ENCODE measurements around the gene TMEM156. TPM values are rescaled to one million over a fixed set of nuclear protein-coding genes. Genes with fewer than 3 reads are reported as not detected.

The TMEM156 gene
- total RNA-seq, 1 experiment from 2014 or later = 0.19 TPM

DNA sequence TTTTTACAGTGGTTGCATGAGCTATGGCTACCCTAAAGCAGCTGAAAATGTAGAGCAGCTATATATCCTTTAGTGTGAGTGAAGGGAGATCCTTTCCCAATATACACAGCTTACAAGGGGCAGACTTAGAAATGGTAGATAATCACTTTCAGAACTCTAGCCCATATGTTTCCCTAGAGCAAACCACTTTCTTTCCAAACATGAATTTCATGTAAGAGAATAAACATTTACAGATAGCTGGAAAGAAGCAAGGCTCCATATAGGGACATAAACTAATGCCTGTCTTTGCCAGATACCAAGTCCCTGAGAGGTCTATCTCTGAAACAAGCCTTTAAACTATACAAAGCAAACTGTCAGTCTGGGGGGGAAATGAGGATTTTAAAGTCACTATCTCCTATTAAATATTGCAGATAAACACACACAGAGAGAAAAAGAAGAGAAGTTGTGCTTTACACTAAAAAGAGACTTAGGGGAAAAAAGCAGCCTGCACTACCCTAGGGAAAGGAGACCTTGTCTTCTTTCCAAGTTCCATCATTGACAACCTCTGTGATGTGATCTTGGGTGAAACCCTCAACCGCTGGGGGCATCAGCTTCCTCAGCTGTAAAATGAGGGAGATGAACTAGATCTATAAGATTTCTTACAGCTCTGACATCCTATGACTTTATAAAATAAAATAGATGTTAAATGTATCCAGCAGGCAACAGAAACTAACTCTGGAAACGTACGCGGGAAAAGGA, 73.6 kb downstream of the TMEM156 start:
- DNase-seq (ENCODE audit: low spot score) = no peak

GRCh38 chr4:38957893-38958292, 74.3 kb downstream of the TMEM156 start:
- no peak for DNase-seq (ENCODE audit: low spot score)

GRCh38 chr4:38957261-38957815, 74.9 kb downstream of the TMEM156 start:
- no peak for DNase-seq (ENCODE audit: low spot score)

GRCh38 chr4:38955957-38956356, 76.3 kb downstream of the TMEM156 start:
- DNase-seq (ENCODE audit: low spot score) = no peak

DNA sequence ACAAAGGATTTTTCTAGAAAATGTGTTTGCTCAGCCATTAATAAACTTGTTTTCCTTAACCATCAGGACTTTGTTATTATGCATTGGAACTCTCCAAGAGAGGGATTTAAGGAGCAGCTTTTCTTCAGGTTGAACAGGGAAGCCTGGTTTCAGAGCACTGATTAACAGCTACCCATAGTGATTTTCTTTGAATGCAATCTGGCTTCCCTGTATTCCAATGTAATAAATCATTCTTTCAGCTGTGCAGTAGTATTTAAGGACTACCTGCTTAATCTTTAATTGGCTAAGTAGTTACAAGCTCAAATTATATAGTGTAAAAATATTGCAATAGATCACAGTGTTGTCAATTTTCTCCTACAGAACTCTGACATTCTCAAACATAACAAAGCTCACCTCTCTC, 77.5 kb downstream of the TMEM156 start:
- no peak for DNase-seq (ENCODE audit: low spot score)

- no peak for DNase-seq (ENCODE audit: low spot score)
Observed at GRCh38 chr4:38952017-38952416, 80.2 kb downstream of the TMEM156 start.

- DNase-seq (ENCODE audit: low spot score) = no peak
Observed at GRCh38 chr4:38951598-38951997, 80.6 kb downstream of the TMEM156 start.

DNA sequence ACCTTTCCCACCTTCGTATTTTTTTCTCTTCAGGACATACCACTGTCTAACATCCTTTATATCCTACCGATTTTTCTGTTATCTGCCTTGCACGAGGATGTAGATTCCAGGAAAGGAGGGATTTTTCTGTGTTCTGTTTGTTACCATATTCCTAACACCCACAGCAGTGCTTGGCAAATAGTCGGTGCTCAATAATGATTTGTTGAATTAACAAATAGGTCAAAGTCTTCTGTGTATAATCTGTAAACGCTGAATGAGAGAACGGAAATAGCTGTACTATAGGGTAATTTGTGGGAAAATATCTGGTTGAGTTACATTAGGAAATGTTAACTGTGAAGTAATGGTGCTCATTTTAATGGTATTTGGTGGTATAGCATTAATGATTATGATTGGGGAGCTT, 81.5 kb downstream of the TMEM156 start:
- no peak for DNase-seq (ENCODE audit: low spot score)

- DNase-seq (ENCODE audit: low spot score) = no peak
Observed at GRCh38 chr4:38950159-38950558, 82.0 kb downstream of the TMEM156 start.

DNA sequence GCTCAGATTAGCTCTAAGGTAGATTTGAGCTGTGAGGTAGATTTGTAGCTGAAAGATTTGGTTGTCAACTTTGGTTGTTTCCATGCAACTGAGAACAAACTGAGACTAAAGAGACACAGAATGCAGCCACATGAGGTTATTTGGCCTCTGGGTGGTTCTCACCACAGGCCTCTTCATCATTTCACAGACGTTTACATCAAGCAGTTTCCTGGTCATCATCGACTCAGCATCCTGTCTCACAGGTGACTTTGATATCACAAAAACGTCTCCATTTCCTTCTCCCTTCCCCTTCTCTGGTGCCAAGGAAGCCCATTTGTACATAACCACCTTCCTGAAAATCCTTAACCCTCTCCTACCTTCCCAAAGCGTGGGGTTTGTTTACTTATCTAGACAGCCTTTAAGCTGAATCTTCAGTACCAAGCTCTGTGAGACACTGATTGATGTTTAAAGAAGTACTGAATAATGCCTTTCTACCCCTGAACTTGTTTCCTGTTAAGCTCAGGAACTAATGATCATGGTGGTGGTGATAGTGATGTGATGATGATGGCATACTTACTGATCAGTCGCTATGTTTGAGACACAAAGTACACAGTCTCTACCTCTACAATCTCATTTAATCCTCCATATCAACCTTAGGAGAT, 82.7 kb downstream of the TMEM156 start:
- DNase-seq (ENCODE audit: low spot score) = peak; percentile 76

GRCh38 chr4:38948551-38948950, 83.7 kb downstream of the TMEM156 start:
- peak; percentile 84 for DNase-seq (ENCODE audit: low spot score)

DNA sequence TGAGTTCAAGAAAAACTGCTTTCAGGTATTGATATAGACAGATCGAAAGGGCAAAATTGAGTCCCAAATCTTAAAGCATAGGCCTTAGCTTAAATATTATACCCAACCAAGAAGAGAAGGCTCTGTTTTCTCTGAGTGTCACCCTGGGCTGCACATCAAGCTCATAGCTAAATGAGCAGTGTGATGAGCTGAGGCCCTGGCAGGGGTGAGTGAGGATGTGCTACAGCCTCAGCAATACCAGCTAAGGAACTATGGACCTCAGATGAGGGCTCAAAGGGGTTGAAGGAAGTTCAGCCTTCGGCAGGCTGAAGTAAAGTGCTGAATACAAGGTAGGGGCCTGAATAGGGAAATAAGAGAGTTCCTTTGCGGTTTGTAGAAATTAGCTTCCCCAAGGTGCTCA, 85.3 kb downstream of the TMEM156 start:
- DNase-seq (ENCODE audit: low spot score) = no peak

- no peak for DNase-seq (ENCODE audit: low spot score)
Observed at GRCh38 chr4:38944440-38944839, 87.8 kb downstream of the TMEM156 start.

DNA sequence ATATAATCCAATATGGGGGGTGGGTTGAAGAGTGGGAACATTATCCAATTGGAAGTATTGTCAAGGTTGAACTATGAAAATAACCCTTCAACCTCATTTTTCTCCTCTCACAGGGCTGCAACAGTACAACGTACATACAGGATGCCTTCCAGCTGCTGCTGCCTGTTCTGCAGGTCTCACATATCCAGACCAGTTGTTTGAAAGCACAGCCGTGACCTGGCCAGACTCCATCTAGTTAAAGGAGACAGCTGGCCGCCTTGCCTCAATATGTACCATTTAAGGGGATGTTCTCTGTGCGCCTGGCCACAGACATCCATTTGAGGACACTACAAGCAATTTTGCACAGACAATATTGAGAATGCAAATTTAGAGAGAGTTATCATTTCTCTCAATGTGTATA, 88.9 kb downstream of the TMEM156 start:
- DNase-seq (ENCODE audit: low spot score) = no peak

GRCh38 chr4:38941906-38942305, 90.3 kb downstream of the TMEM156 start:
- DNase-seq (ENCODE audit: low spot score) = peak; percentile 11

DNA sequence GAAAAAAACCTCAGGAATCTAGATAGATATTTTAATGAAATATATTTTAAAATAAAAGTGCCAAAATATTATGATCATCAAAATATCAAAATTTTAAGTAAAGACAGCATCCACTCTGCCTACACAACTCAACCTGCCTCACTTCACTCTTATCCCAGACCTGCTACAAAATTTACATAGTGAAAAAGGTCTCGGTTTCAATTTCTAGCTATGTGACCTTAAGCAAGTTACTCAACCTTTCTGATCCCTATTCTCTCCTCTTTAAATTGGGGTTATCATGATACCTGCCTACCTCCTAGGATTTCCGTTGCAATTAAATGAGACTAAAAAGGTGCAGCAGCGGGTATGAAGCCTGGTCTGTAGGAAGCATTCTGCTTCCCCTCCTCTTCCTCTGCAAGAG, 91.7 kb downstream of the TMEM156 start:
- no peak for DNase-seq (ENCODE audit: low spot score)

DNA sequence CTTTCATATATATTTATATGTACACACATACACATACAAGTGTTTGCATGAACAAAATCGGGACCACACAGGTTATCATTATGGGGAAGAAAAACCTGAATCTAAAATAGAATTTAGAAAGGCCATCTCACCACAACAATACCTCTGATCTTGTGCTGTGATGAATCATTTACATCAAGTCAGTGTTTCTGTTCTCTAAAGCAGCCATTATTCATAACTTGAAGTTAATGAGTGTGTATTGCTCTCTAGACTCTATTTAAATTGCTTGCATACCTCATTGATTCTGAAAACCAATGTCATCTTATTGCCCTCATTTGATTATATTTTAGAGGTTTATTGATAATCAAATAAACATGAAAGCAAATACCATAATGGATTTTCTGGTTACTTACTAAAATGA, 93.0 kb downstream of the TMEM156 start:
- no peak for DNase-seq (ENCODE audit: low spot score)

GRCh38 chr4:38935391-38936073, 96.7 kb downstream of the TMEM156 start:
- DNase-seq (ENCODE audit: low spot score) = no peak

DNA sequence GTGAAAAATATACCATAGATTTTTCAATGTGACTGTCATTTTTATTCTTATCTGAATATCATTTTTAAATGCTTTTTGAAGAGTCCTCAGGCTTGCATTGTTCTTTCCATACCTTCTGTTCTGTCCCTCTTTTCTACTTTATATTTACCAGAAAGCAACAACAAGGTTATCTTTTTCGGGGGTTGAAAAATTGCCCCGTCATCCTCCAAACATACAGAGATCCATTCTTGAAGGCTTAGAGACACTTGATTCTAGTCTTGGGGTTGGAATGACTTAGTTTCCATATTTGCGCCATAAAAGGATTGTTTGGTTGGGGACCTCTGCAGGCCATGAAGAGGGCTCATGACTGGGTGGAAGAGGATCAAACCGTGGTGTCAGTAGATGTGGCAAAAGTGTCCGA, 101.1 kb downstream of the TMEM156 start:
- no peak for DNase-seq (ENCODE audit: low spot score)

DNA sequence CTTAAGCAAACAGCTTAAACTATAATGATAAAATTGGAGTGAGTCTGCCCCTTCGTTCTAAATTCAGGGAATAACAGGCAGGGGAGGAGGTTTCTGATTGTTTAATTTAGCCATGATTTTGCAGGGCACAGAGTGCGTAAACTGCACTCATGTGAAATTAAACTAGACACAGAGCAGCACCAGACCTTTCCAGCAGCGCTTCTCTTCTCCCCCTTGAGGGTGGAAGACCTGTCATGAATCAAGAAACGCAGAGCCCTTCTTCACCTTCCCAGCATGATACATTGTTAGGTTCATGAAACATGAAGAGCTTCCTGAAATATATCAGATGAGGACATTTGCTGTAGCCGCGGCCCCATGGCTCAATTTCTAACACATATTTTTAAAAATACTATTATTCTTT, 101.5 kb downstream of the TMEM156 start:
- DNase-seq (ENCODE audit: low spot score) = no peak

DNA sequence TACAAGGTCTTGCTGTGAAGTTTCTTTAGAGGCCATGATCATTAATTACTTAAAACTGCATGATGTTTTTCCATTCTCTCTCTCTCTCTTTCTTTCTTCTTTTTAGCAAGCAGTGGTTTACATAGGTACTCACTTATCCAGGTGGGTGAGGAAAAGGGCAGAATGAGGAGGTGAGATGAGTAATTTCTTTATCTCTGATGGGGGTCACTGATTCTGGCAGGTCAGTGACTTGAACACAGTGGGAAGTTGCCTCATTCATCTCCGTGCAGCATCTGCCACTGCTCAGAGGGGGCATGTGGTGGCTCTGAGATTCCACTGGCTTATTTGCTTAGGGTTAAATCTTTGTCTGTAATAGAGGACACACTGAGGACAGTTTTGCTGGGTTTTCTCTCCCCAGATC, 102.0 kb downstream of the TMEM156 start:
- DNase-seq (ENCODE audit: low spot score) = no peak

DNA sequence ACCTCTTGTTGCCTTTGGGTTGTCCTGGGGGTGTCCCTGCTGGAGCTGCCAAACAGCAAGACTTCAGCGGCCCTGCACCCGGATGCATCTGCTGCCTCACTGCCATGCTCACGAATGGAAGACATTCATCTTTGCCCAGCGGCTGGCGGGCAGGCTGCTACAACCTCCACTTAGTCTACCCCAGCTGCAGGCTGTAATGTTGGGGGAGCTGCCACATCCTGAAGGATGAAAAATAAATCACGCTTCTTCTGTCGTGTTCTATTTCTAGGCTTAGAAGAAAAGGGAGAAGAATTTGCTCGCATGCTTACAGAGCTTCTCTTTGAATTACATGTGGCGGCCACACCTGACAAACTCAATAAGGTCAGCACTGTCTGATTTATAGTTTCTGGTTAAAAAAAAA, 103.2 kb downstream of the TMEM156 start:
- no peak for DNase-seq (ENCODE audit: low spot score)

GRCh38 chr4:38928568-38928967, 103.6 kb downstream of the TMEM156 start:
- no peak for DNase-seq (ENCODE audit: low spot score)

Measured in A172 (cell line).